ENCODE measurements around the gene ING5. TPM values are rescaled to one million over a fixed set of nuclear protein-coding genes. Genes with fewer than 3 reads are reported as not detected.

Gene ING5
- total and polyA plus RNA-seq, 2 donors (not counting 3 experiments of a cell fraction or from before 2014, with no cell fraction given): 24.5 to 33.4 TPM

DNA sequence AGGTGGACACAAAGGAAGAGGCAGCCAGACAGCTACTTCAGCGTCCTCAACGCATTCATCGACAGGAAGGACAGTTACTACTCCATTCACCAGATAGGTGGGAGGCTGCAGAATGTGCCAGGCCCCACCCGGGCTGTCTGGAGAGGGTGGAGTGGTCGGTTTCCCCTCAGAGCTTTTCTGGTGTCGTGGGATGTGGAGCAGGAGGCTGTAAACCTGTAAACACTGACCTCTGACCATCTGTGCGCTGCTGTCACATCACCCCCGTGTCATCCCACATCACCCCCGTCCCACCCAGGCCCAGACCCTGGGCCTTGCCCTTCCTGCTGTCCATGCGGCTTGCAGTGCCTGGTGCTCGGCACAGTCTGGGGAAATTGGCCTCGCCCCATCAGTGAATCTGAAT is 47.3 kb upstream of the ING5 start:
- no peaks in the 10 kb centered on the region for H4K20me1 ChIP-seq (replicated peaks; ENCODE audit: control insufficient read depth, extremely low read depth, insufficient read depth, low read length)
- DNase-seq (ENCODE audit: low read depth, low spot score): no peak
- H3K36me3 ChIP-seq (ENCODE audit: control insufficient read depth in 2 of 2, extremely low read depth in 1 of 2, insufficient read depth in 2 of 2, low read length in 2 of 2): peaks cover 18 to 50% of the 10 kb centered on the region in 2 experiments
- no peaks in the 10 kb centered on the region for H3K27me3 ChIP-seq (ENCODE audit: control insufficient read depth in 2 of 2, insufficient read depth in 2 of 2, low read length in 2 of 2)
- H3K27ac ChIP-seq (ENCODE audit: insufficient read depth, low read depth, low read length): no peak overlapping the region
- ChIA-PET CTCF (no interaction called here), POLR2A (no interaction called here)
- no peaks in the 10 kb centered on the region for H3K9me3 ChIP-seq (replicated peaks; ENCODE audit: control insufficient read depth, insufficient read depth, low read length)
- BruUV-seq (replicated peaks): no TSS peak
- H3K4me2 ChIP-seq (ENCODE audit: insufficient read depth, low read length): no peak overlapping the region
- no peak overlapping the region for H3K4me3 ChIP-seq (replicated peaks in 1 of 3; ENCODE audit: insufficient read depth in 1 of 3, low read depth in 1 of 3, low read length in 3 of 3)
- TF ChIP-seq, protein P1, sequence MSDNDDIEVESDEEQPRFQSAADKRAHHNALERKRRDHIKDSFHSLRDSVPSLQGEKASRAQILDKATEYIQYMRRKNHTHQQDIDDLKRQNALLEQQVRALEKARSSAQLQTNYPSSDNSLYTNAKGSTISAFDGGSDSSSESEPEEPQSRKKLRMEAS (IDR thresholded peaks at IDR 0.05; ENCODE audit: insufficient read depth, insufficient read length): no peak
- no peak for TF ChIP-seq POLR2AphosphoS5 (IDR thresholded peaks at IDR 0.05; ENCODE audit: insufficient read depth, low read depth, low read length)
- no peak for TF ChIP-seq POLR2A (IDR thresholded peaks at IDR 0.05; ENCODE audit: low read depth, low read length)
- TF ChIP-seq GATA2 (IDR thresholded peaks at IDR 0.05; ENCODE audit: insufficient read depth, insufficient read length, low read depth, low read length): no peak
- TF ChIP-seq EZH2 (IDR thresholded peaks at IDR 0.05; ENCODE audit: borderline replicate concordance, low read depth, low read length, severe bottlenecking): no peak
- no peak for TF ChIP-seq MYC (IDR thresholded peaks at IDR 0.05; ENCODE audit: low read depth, low read length)
- intact Hi-C loops (cut with micrococcal nuclease) (no loop called here), dilution Hi-C loops (cut with MboI; ENCODE audit: extremely low pct_ligation_motif_present, low sequenced_read_pairs) (no loop called here)
- H2AFZ ChIP-seq (ENCODE audit: low read depth, low read length): no peak overlapping the region
- no peak overlapping the region for H3K9ac ChIP-seq (replicated peaks; ENCODE audit: extremely low read depth, insufficient read depth, low read length)
- H3K9me1 ChIP-seq (replicated peaks; ENCODE audit: control insufficient read depth, extremely low read depth, insufficient read depth, low read length): no peaks in the 10 kb centered on the region
- peaks cover 8% of the 10 kb centered on the region for H3K79me2 ChIP-seq (ENCODE audit: control insufficient read depth, insufficient read depth, low read length)
- no peaks in the 10 kb centered on the region for H3K4me1 ChIP-seq (ENCODE audit: control insufficient read depth, extremely low read depth, insufficient read depth, low read length)
- no peak for FAIRE-seq

DNA sequence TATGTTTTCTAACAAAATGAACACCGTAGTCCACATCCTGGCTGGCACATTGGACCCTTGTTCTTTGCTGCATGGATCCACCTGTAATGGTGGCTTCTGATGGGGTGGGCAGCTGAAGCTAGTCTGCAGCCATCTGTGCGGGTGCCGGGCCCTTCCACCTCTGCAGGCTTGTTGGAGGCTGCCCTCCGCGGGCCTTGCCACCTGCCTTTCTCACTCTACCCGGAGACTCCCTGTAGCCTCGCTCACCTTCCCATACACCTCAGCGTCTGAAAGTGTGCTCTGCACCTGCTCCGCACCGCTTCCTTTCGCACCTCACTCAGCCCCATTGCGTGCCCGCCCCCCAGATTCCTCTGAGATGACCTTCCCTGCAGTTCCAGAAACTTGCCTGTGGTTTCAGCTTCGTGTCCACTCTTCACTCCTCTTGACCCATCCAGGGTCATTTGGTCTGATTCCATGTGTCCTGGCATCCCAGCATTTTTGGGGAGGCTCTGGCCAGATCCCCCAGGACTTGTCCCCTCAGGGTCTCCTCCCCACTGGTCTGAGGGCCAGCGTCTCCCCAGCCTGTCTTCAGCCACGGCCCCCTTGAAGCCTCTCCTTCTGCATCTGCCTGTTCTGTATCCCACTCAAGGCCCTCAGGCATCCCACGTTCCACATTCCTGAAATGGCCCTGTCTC is 46.2 kb upstream of the ING5 start:
- no peaks in the 10 kb centered on the region for H3K9me1 ChIP-seq (replicated peaks; ENCODE audit: control insufficient read depth, extremely low read depth, insufficient read depth, low read length)
- H3K9me3 ChIP-seq (replicated peaks; ENCODE audit: control insufficient read depth, insufficient read depth, low read length): no peaks in the 10 kb centered on the region
- H3K36me3 ChIP-seq (ENCODE audit: control insufficient read depth in 2 of 2, extremely low read depth in 1 of 2, insufficient read depth in 2 of 2, low read length in 2 of 2): peaks cover 18 to 54% of the 10 kb centered on the region in 2 experiments
- H3K4me1 ChIP-seq (ENCODE audit: control insufficient read depth, extremely low read depth, insufficient read depth, low read length): no peaks in the 10 kb centered on the region
- no peak overlapping the region for H3K27ac ChIP-seq (ENCODE audit: insufficient read depth, low read depth, low read length)
- no peak overlapping the region for H3K4me3 ChIP-seq (replicated peaks in 1 of 3; ENCODE audit: insufficient read depth in 1 of 3, low read depth in 1 of 3, low read length in 3 of 3)
- no peak for FAIRE-seq
- intact Hi-C loops (cut with micrococcal nuclease): no loop called here
- H3K79me2 ChIP-seq (ENCODE audit: control insufficient read depth, insufficient read depth, low read length): peaks cover 2% of the 10 kb centered on the region
- no TSS peak for BruUV-seq (replicated peaks)
- H3K4me2 ChIP-seq (ENCODE audit: insufficient read depth, low read length): no peak overlapping the region
- H3K27me3 ChIP-seq (ENCODE audit: control insufficient read depth in 2 of 2, insufficient read depth in 2 of 2, low read length in 2 of 2): no peaks in the 10 kb centered on the region
- CTCF ChIA-PET: no interaction called here
- no peak overlapping the region for H2AFZ ChIP-seq (ENCODE audit: low read depth, low read length)
- dilution Hi-C loops (cut with MboI; ENCODE audit: extremely low pct_ligation_motif_present, low sequenced_read_pairs): no loop called here
- H4K20me1 ChIP-seq (replicated peaks; ENCODE audit: control insufficient read depth, extremely low read depth, insufficient read depth, low read length): no peaks in the 10 kb centered on the region
- DNase-seq (ENCODE audit: low read depth, low spot score): no peak
- TF ChIP-seq POLR2A (IDR thresholded peaks at IDR 0.05; ENCODE audit: low read depth, low read length) (no peak), MYC (IDR thresholded peaks at IDR 0.05; ENCODE audit: low read depth, low read length) (no peak), JUN (IDR thresholded peaks at IDR 0.05; ENCODE audit: borderline replicate concordance, insufficient read depth, insufficient read length, low read depth) (no peak), POLR2AphosphoS5 (IDR thresholded peaks at IDR 0.05; ENCODE audit: insufficient read depth, low read depth, low read length) (no peak), GATA2 (IDR thresholded peaks at IDR 0.05; ENCODE audit: insufficient read depth, insufficient read length, low read depth, low read length) (no peak)
- POLR2A ChIA-PET: no interaction called here
- H3K9ac ChIP-seq (replicated peaks; ENCODE audit: extremely low read depth, insufficient read depth, low read length): no peak overlapping the region

All from endothelial cell of umbilical vein (primary cell).